ENCODE results near the gene ZNF831. TPM values are rescaled to one million over a fixed set of nuclear protein-coding genes. Genes with fewer than 3 reads are reported as not detected.

ZNF831 gene
- total and polyA plus RNA-seq, 4 donors, result 0.14 to 1.0 (median 0.56) TPM

GRCh38 chr20:59127839-59128238, 35.8 kb upstream of the ZNF831 start:
- ATAC-seq (ENCODE audit: insufficient read depth, low FRiP score) (no peak), DNase-seq (no peak)
- Histone ChIP-seq H3K9ac (ENCODE audit: insufficient read depth in 1 of 2, low read length in 2 of 2) (no peak overlapping the region), H3K27ac (ENCODE audit: low read depth in 1 of 2, low read length in 1 of 2) (no peak overlapping the region), H3K4me3 (no peak overlapping the region), H3K9me3 (ENCODE audit: control insufficient read depth in 4 of 4, insufficient read depth in 3 of 4, low read length in 3 of 4) (no peaks in the 10 kb centered on the region), H3K36me3 (ENCODE audit: control insufficient read depth in 4 of 4, insufficient read depth in 4 of 4, low read length in 4 of 4) (no peaks in the 10 kb centered on the region), H3K4me1 (ENCODE audit: control insufficient read depth in 5 of 5, insufficient read depth in 5 of 5, low read length in 5 of 5) (peaks cover 0 to 12% (median 0%) of the 10 kb centered on the region in 5 donors), H3K27me3 (ENCODE audit: control insufficient read depth in 3 of 3, insufficient read depth in 3 of 3, low read length in 2 of 3) (no peaks in the 10 kb centered on the region)
- TF ChIP-seq, protein P1, sequence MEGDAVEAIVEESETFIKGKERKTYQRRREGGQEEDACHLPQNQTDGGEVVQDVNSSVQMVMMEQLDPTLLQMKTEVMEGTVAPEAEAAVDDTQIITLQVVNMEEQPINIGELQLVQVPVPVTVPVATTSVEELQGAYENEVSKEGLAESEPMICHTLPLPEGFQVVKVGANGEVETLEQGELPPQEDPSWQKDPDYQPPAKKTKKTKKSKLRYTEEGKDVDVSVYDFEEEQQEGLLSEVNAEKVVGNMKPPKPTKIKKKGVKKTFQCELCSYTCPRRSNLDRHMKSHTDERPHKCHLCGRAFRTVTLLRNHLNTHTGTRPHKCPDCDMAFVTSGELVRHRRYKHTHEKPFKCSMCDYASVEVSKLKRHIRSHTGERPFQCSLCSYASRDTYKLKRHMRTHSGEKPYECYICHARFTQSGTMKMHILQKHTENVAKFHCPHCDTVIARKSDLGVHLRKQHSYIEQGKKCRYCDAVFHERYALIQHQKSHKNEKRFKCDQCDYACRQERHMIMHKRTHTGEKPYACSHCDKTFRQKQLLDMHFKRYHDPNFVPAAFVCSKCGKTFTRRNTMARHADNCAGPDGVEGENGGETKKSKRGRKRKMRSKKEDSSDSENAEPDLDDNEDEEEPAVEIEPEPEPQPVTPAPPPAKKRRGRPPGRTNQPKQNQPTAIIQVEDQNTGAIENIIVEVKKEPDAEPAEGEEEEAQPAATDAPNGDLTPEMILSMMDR (IDR thresholded peaks at IDR 0.05; ENCODE audit: control extremely low read depth, extremely low read depth), result no peak
- 94 to 95% methylated on average over 6 of the region's 6 CpGs for WGBS, 2 donors

GRCh38 chr20:59131551-59132285, 31.9 kb upstream of the ZNF831 start:
- H3K4me3 ChIP-seq, result no peak overlapping the region
- H3K9me3 ChIP-seq (ENCODE audit: control insufficient read depth in 4 of 4, insufficient read depth in 3 of 4, low read length in 3 of 4), result peaks cover 0 to 3% (median 0%) of the 10 kb centered on the region in 4 donors
- no peak for DNase-seq
- no peak overlapping the region for H3K9ac ChIP-seq (ENCODE audit: insufficient read depth in 1 of 2, low read length in 2 of 2)
- 78 to 87% methylated on average over 6 of the region's 6 CpGs for WGBS, 2 donors
- no peaks in the 10 kb centered on the region for H3K27me3 ChIP-seq (ENCODE audit: control insufficient read depth in 3 of 3, insufficient read depth in 3 of 3, low read length in 2 of 3)
- H3K27ac ChIP-seq (ENCODE audit: low read depth in 1 of 2, low read length in 1 of 2), result no peak overlapping the region
- TF ChIP-seq, protein P1 (IDR thresholded peaks at IDR 0.05; ENCODE audit: control extremely low read depth, extremely low read depth), result no peak
- no peaks in the 10 kb centered on the region for H3K4me1 ChIP-seq (ENCODE audit: control insufficient read depth in 5 of 5, insufficient read depth in 5 of 5, low read length in 5 of 5)
- H3K36me3 ChIP-seq (ENCODE audit: control insufficient read depth in 4 of 4, insufficient read depth in 4 of 4, low read length in 4 of 4), result no peaks in the 10 kb centered on the region
- ATAC-seq (ENCODE audit: insufficient read depth, low FRiP score), result no peak

- 74 to 80% methylated on average over 5 of the region's 5 CpGs for WGBS, 2 donors
- Histone ChIP-seq H3K9ac (ENCODE audit: insufficient read depth in 1 of 2, low read length in 2 of 2) (no peak overlapping the region), H3K9me3 (ENCODE audit: control insufficient read depth in 4 of 4, insufficient read depth in 3 of 4, low read length in 3 of 4) (peaks cover 0 to 3% (median 0%) of the 10 kb centered on the region in 4 donors), H3K36me3 (ENCODE audit: control insufficient read depth in 4 of 4, insufficient read depth in 4 of 4, low read length in 4 of 4) (no peaks in the 10 kb centered on the region), H3K4me1 (ENCODE audit: control insufficient read depth in 5 of 5, insufficient read depth in 5 of 5, low read length in 5 of 5) (no peaks in the 10 kb centered on the region), H3K4me3 (no peak overlapping the region), H3K27ac (ENCODE audit: low read depth in 1 of 2, low read length in 1 of 2) (no peak overlapping the region), H3K27me3 (ENCODE audit: control insufficient read depth in 3 of 3, insufficient read depth in 3 of 3, low read length in 2 of 3) (no peaks in the 10 kb centered on the region)
- no peak for ATAC-seq (ENCODE audit: insufficient read depth, low FRiP score)
- TF ChIP-seq, protein P1 (IDR thresholded peaks at IDR 0.05; ENCODE audit: control extremely low read depth, extremely low read depth), result no peak
- DNase-seq, result no peak
Observed at GRCh38 chr20:59134182-59134581, 29.4 kb upstream of the ZNF831 start.

Measured in lung (tissue), 12 donors.